ENCODE measurements around the gene CDK4. TPM values are rescaled to one million over a fixed set of nuclear protein-coding genes. Genes with fewer than 3 reads are reported as not detected.
"Not testable (repeated sequence)": the region's sequence is repeated elsewhere in the genome, so short reads cannot be mapped to it uniquely, and the experiment has no call there.

Gene CDK4
- total RNA-seq, 1 donor from 2014 or later, result 46.3 TPM

- DNase-seq (ENCODE audit: low spot score), result no peak
- intact Hi-C loops (cut with DNase I), result no loop called here
Observed at GRCh38 chr12:57718641-57719528, 33.2 kb downstream of the CDK4 start.

GRCh38 chr12:57717846-57718640 lies 34.1 kb downstream of the CDK4 start:
- DNase-seq (ENCODE audit: low spot score), result no peak
- intact Hi-C loops (cut with DNase I), result no loop called here

GRCh38 chr12:57717131-57717530 lies 35.0 kb downstream of the CDK4 start:
- DNase-seq (ENCODE audit: low spot score), result no peak
- intact Hi-C loops (cut with DNase I), result no loop called here

- no peak for DNase-seq (ENCODE audit: low spot score)
- intact Hi-C loops (cut with DNase I), result no loop called here
Observed at GRCh38 chr12:57716305-57716704, 35.8 kb downstream of the CDK4 start.

- intact Hi-C loops (cut with DNase I), result no loop called here
- DNase-seq (ENCODE audit: low spot score), result no peak
Observed at GRCh38 chr12:57715786-57716185, 36.3 kb downstream of the CDK4 start.

GRCh38 chr12:57715036-57715748 lies 36.9 kb downstream of the CDK4 start:
- intact Hi-C loops (cut with DNase I); DNase-seq (ENCODE audit: low spot score): not testable (repeated sequence)

GRCh38 chr12:57713209-57713608 lies 38.9 kb downstream of the CDK4 start:
- intact Hi-C loops (cut with DNase I), result no loop called here
- no peak for DNase-seq (ENCODE audit: low spot score)

- DNase-seq (ENCODE audit: low spot score), result no peak
- intact Hi-C loops (cut with DNase I), result no loop called here
Observed at GRCh38 chr12:57712701-57713100, 39.4 kb downstream of the CDK4 start.

GRCh38 chr12:57708296-57708695 lies 43.8 kb downstream of the CDK4 start:
- DNase-seq (ENCODE audit: low spot score), result no peak
- intact Hi-C loops (cut with DNase I), result no loop called here

GRCh38 chr12:57707250-57707649 lies 44.9 kb downstream of the CDK4 start:
- no peak for DNase-seq (ENCODE audit: low spot score)

GRCh38 chr12:57700317-57700716 lies 51.8 kb downstream of the CDK4 start:
- DNase-seq (ENCODE audit: low spot score), result no peak
- intact Hi-C loops (cut with DNase I), result no loop called here

More at GRCh38 chr12:57707250-57707649, 44.9 kb downstream of the CDK4 start:
- intact Hi-C loops (cut with DNase I), result no loop called here

GRCh38 chr12:57698414-57698813 lies 53.7 kb downstream of the CDK4 start:
- no peak for DNase-seq (ENCODE audit: low spot score)
- intact Hi-C loops (cut with DNase I), result no loop called here

Small RNA genes lying within 50 kb of the gene (microRNA-seq; reads per million reads assigned to microRNA genes)
- not detected for gene MIR6759

Other genes starting within 250 kb of the CDK4 start
- gene DDIT3, start 231.8 kb downstream of the CDK4 start, total RNA-seq, result 24.0 TPM
- gene MBD6, start 229.5 kb downstream of the CDK4 start, total RNA-seq, result 39.9 TPM
- 100 TPM for gene DCTN2, start 205.1 kb downstream of the CDK4 start, total RNA-seq
- 0.22 TPM for gene KIF5A, start 202.3 kb downstream of the CDK4 start, total RNA-seq
- gene PIP4K2C, start 161.1 kb downstream of the CDK4 start, total RNA-seq, result 17.9 TPM
- 31.0 TPM for gene DTX3, start 147.5 kb downstream of the CDK4 start, total RNA-seq
- gene ARHGEF25, start 140.9 kb downstream of the CDK4 start, total RNA-seq, result 15.0 TPM
- gene B4GALNT1, start 119.1 kb downstream of the CDK4 start, total RNA-seq, result 11.1 TPM
- 133 TPM for gene OS9, start 58.2 kb downstream of the CDK4 start, total RNA-seq
- 6.1 TPM for gene AGAP2, start 13.6 kb downstream of the CDK4 start, total RNA-seq
- gene TSPAN31, start 7.3 kb downstream of the CDK4 start, total RNA-seq, result 25.1 TPM
- 13.1 TPM for gene MARCHF9, start 2.8 kb upstream of the CDK4 start, total RNA-seq
- 0.24 TPM for gene CYP27B1, start 14.8 kb upstream of the CDK4 start, total RNA-seq
- gene METTL1, start 19.8 kb upstream of the CDK4 start, total RNA-seq, result 13.3 TPM
- gene EEF1AKMT3, start 20.3 kb upstream of the CDK4 start, total RNA-seq, result 1.6 TPM
- gene TSFM, start 30.5 kb upstream of the CDK4 start, total RNA-seq, result 47.7 TPM
- gene AVIL, start 66.4 kb upstream of the CDK4 start, total RNA-seq, result 3.5 TPM
- 89.2 TPM for gene CTDSP2, start 94.4 kb upstream of the CDK4 start, total RNA-seq
- gene ATP23, start 189.3 kb upstream of the CDK4 start, total RNA-seq, result 6.2 TPM

Data from cardiac septum (tissue), 1 donor.